ENCODE measurements around the gene EXOC3L2. TPM values are rescaled to one million over a fixed set of nuclear protein-coding genes. Genes with fewer than 3 reads are reported as not detected.

Gene EXOC3L2
- total RNA-seq, 2 experiments from 2014 or later: not detected

- POLR2A ChIA-PET: no interaction called here
- Mint-ChIP-seq H3K27me3 (peaks cover 7% of the 10 kb centered on the region), H3K27ac (no peak overlapping the region), H3K9me3 (no peaks in the 10 kb centered on the region), H3K4me3 (no peak overlapping the region), H3K36me3 (no peaks in the 10 kb centered on the region), H3K4me1 (no peaks in the 10 kb centered on the region)
- DNase-seq (no peak), ATAC-seq (ENCODE audit: low read depth) (no peak)
Observed at GRCh38 chr19:45202637-45203036, 42.6 kb downstream of the EXOC3L2 start.

GRCh38 chr19:45200568-45200967, 44.6 kb downstream of the EXOC3L2 start:
- Mint-ChIP-seq H3K4me3 (no peak overlapping the region), H3K4me1 (no peaks in the 10 kb centered on the region), H3K27ac (no peak overlapping the region), H3K36me3 (no peaks in the 10 kb centered on the region), H3K9me3 (no peaks in the 10 kb centered on the region), H3K27me3 (peaks cover 9% of the 10 kb centered on the region)
- POLR2A ChIA-PET: no interaction called here
- ATAC-seq (ENCODE audit: low read depth) (no peak), DNase-seq (no peak)

- H3K27me3 Mint-ChIP-seq: peaks cover 5% of the 10 kb centered on the region
- H3K9me3 Mint-ChIP-seq: no peaks in the 10 kb centered on the region
- POLR2A ChIA-PET: no interaction called here
- DNase-seq (no peak), ATAC-seq (ENCODE audit: low read depth) (no peak)
- no peaks in the 10 kb centered on the region for H3K36me3 Mint-ChIP-seq
- H3K4me1 Mint-ChIP-seq: no peaks in the 10 kb centered on the region
- H3K27ac Mint-ChIP-seq: no peak overlapping the region
- no peak overlapping the region for H3K4me3 Mint-ChIP-seq
Observed at GRCh38 chr19:45195764-45196163, 49.4 kb downstream of the EXOC3L2 start.

- POLR2A ChIA-PET: no interaction called here
- H3K4me1 Mint-ChIP-seq: peaks cover 2% of the 10 kb centered on the region
Observed at GRCh38 chr19:45191375-45191774, 53.8 kb downstream of the EXOC3L2 start.

GRCh38 chr19:45189971-45190370, 55.2 kb downstream of the EXOC3L2 start:
- peaks cover 2% of the 10 kb centered on the region for H3K4me1 Mint-ChIP-seq
- POLR2A ChIA-PET: interaction anchor here (0.6 kb wide), 1 partner anchor 99 kb away, joined by 4 read pairs; no protein-coding TSS in a partner anchor

More at GRCh38 chr19:45191375-45191774, 53.8 kb downstream of the EXOC3L2 start:
- Mint-ChIP-seq H3K4me3 (no peak overlapping the region), H3K27ac (no peak overlapping the region), H3K9me3 (no peaks in the 10 kb centered on the region), H3K27me3 (no peaks in the 10 kb centered on the region), H3K36me3 (no peaks in the 10 kb centered on the region)
- DNase-seq (no peak), ATAC-seq (ENCODE audit: low read depth) (no peak)

GRCh38 chr19:45187421-45188100, 57.6 kb downstream of the EXOC3L2 start:
- Mint-ChIP-seq H3K36me3 (no peaks in the 10 kb centered on the region), H3K27ac (no peak overlapping the region), H3K9me3 (no peaks in the 10 kb centered on the region), H3K4me1 (peaks cover 4% of the 10 kb centered on the region), H3K4me3 (no peak overlapping the region), H3K27me3 (no peaks in the 10 kb centered on the region)
- DNase-seq: peak; percentile 48
- peak; percentile 87 for ATAC-seq (ENCODE audit: low read depth)
- POLR2A ChIA-PET: interaction anchor here (1.4 kb wide), 1 partner anchor 9 kb away, joined by 6 read pairs; the partner anchor contains the start of genes BLOC1S3 and TRAPPC6A

More at GRCh38 chr19:45189971-45190370, 55.2 kb downstream of the EXOC3L2 start:
- Mint-ChIP-seq H3K27ac (no peak overlapping the region), H3K4me3 (no peak overlapping the region), H3K9me3 (no peaks in the 10 kb centered on the region), H3K27me3 (no peaks in the 10 kb centered on the region), H3K36me3 (no peaks in the 10 kb centered on the region)
- DNase-seq: no peak
- ATAC-seq (ENCODE audit: low read depth): no peak

- Mint-ChIP-seq H3K27me3 (no peaks in the 10 kb centered on the region), H3K9me3 (no peaks in the 10 kb centered on the region)
- POLR2A ChIA-PET: interaction anchor here (0.6 to 1.4 kb wide), 2 partner anchors 9 to 27 kb away, joined by 3 to 6 read pairs; partner anchors contain the start of genes BLOC1S3 and TRAPPC6A
Observed at GRCh38 chr19:45186509-45187334, 58.5 kb downstream of the EXOC3L2 start.

GRCh38 chr19:45184115-45184514, 61.1 kb downstream of the EXOC3L2 start:
- peaks cover 7% of the 10 kb centered on the region for H3K36me3 Mint-ChIP-seq
- H3K4me1 Mint-ChIP-seq: peaks cover 19% of the 10 kb centered on the region
- H3K9me3 Mint-ChIP-seq: no peaks in the 10 kb centered on the region
- H3K27me3 Mint-ChIP-seq: no peaks in the 10 kb centered on the region
- H3K27ac Mint-ChIP-seq: no peak overlapping the region
- no peak for ATAC-seq (ENCODE audit: low read depth)
- H3K4me3 Mint-ChIP-seq: no peak overlapping the region
- POLR2A ChIA-PET: no interaction called here
- no peak for DNase-seq

More at GRCh38 chr19:45186509-45187334, 58.5 kb downstream of the EXOC3L2 start:
- DNase-seq (no peak), ATAC-seq (ENCODE audit: low read depth) (no peak)
- no peaks in the 10 kb centered on the region for H3K36me3 Mint-ChIP-seq
- peak overlapping the region; percentile 20 for H3K27ac Mint-ChIP-seq
- H3K4me3 Mint-ChIP-seq: no peak overlapping the region
- peaks cover 4% of the 10 kb centered on the region for H3K4me1 Mint-ChIP-seq

- no peak overlapping the region for H3K4me3 Mint-ChIP-seq
- POLR2A ChIA-PET: no interaction called here
- no peaks in the 10 kb centered on the region for H3K9me3 Mint-ChIP-seq
- H3K4me1 Mint-ChIP-seq: peaks cover 21% of the 10 kb centered on the region
- peaks cover 7% of the 10 kb centered on the region for H3K36me3 Mint-ChIP-seq
- no peak for ATAC-seq (ENCODE audit: low read depth)
- H3K27ac Mint-ChIP-seq: no peak overlapping the region
- DNase-seq: no peak
- H3K27me3 Mint-ChIP-seq: no peaks in the 10 kb centered on the region
Observed at GRCh38 chr19:45182758-45183157, 62.4 kb downstream of the EXOC3L2 start.

GRCh38 chr19:45180936-45181335, 64.3 kb downstream of the EXOC3L2 start:
- Mint-ChIP-seq H3K36me3 (peaks cover 7% of the 10 kb centered on the region), H3K4me1 (peaks cover 24% of the 10 kb centered on the region), H3K27ac (peak overlapping the region; percentile 22), H3K4me3 (peak overlapping the region; percentile 53), H3K9me3 (no peaks in the 10 kb centered on the region), H3K27me3 (no peaks in the 10 kb centered on the region)
- POLR2A ChIA-PET: no interaction called here
- no peak for ATAC-seq (ENCODE audit: low read depth)
- DNase-seq: no peak

GRCh38 chr19:45179892-45180370, 65.3 kb downstream of the EXOC3L2 start:
- ATAC-seq (ENCODE audit: low read depth) (no peak), DNase-seq (no peak)
- POLR2A ChIA-PET: interaction anchor here (0.6 to 2.9 kb wide), 4 partner anchors 16 to 88 kb away, joined by 3 to 25 read pairs (median 22); partner anchors contain the start of gene PPP1R37
- Mint-ChIP-seq H3K36me3 (peaks cover 7% of the 10 kb centered on the region), H3K27ac (peak overlapping the region; percentile 51), H3K4me1 (peaks cover 28% of the 10 kb centered on the region), H3K27me3 (no peaks in the 10 kb centered on the region), H3K9me3 (no peaks in the 10 kb centered on the region), H3K4me3 (peak overlapping the region; percentile 53)

GRCh38 chr19:45179072-45179891, 65.9 kb downstream of the EXOC3L2 start:
- Mint-ChIP-seq H3K27me3 (no peaks in the 10 kb centered on the region), H3K9me3 (no peaks in the 10 kb centered on the region), H3K4me3 (peak overlapping the region; percentile 95), H3K36me3 (peaks cover 7% of the 10 kb centered on the region), H3K4me1 (peaks cover 27% of the 10 kb centered on the region), H3K27ac (peak overlapping the region; percentile 94)
- DNase-seq (peak; percentile 67), ATAC-seq (ENCODE audit: low read depth) (no peak)
- POLR2A ChIA-PET: interaction anchor here (0.6 to 2.9 kb wide), 11 partner anchors 8 to 224 kb away, joined by 3 to 25 read pairs (median 6); partner anchors contain the start of genes CLASRP, CLPTM1, PPP1R37 and RELB

All from activated naive CD8-positive, alpha-beta T cell treated with anti-CD3 and anti-CD28 coated beads, Interleukin-2, amount 10 ng/mL, durations not matched to agents 7 days and 5 days (primary cell).